ENCODE results near the gene HES7.

Gene HES7

DNA sequence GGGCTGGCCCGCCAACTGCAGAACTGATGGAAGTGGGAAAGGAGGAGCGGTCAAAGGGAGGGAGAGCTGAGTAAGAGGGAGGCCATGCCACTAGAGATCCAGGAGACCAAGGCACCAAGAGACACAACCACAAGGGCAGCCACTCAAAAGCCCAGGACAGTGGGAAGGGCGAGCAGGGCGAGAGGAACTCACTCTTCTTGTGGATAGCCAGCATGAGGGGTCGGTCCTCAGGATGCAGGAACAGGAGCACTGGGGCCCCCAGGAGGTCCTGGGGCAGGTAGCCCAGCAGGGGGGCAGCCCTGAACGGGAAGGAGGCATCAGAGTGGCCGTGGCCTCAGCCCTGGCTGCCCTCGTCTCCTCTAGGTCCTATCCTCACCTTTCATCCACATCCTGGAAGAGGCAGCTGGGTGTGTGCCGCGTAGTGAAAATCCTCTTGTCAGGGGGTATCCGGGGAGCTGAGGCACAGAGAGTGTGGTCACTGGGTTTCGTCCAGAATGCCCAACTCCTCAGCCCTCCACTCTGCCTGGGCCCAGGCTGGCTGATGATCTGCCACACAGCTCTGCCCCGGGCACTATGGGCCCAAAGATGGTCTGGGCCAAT, 24.0 kb upstream of the HES7 start:
- Histone ChIP-seq H2AFZ (ENCODE audit: low read length) (no peak overlapping the region), H3K27me3 (replicated peaks; ENCODE audit: insufficient read depth, low read length) (no peaks in the 10 kb centered on the region), H3K9me3 (replicated peaks; ENCODE audit: insufficient read depth, low read length) (no peaks in the 10 kb centered on the region), H4K20me1 (ENCODE audit: insufficient read depth, low read length) (no peaks in the 10 kb centered on the region), H3K4me2 (ENCODE audit: low read depth, low read length) (no peak overlapping the region), H3K79me2 (ENCODE audit: low read length) (peaks cover 26% of the 10 kb centered on the region), H3F3A (ENCODE audit: insufficient read depth, low read length) (peaks cover 8% of the 10 kb centered on the region), H3K27ac (ENCODE audit: low read length) (no peak overlapping the region), H3K4me1 (ENCODE audit: low read length) (peaks cover 13% of the 10 kb centered on the region), H3K4me3 (ENCODE audit: low read length) (no peak overlapping the region), H3K9me2 (replicated peaks; ENCODE audit: insufficient read depth, low read length) (no peaks in the 10 kb centered on the region), H3K9ac (ENCODE audit: low read length) (no peak overlapping the region), H3K36me3 (replicated peaks; ENCODE audit: insufficient read depth, low read length) (no peaks in the 10 kb centered on the region; the same call in 1 of the 2 replicates)
- DNase-seq = no peak
- TF ChIP-seq EZH2 (optimal IDR thresholded peaks at IDR 0.05; ENCODE audit: low read depth, low read length) (no peak), EZH2phosphoT487 (IDR thresholded peaks at IDR 0.05; ENCODE audit: low read length) (no peak)
- TF ChIP-seq, protein P1, sequence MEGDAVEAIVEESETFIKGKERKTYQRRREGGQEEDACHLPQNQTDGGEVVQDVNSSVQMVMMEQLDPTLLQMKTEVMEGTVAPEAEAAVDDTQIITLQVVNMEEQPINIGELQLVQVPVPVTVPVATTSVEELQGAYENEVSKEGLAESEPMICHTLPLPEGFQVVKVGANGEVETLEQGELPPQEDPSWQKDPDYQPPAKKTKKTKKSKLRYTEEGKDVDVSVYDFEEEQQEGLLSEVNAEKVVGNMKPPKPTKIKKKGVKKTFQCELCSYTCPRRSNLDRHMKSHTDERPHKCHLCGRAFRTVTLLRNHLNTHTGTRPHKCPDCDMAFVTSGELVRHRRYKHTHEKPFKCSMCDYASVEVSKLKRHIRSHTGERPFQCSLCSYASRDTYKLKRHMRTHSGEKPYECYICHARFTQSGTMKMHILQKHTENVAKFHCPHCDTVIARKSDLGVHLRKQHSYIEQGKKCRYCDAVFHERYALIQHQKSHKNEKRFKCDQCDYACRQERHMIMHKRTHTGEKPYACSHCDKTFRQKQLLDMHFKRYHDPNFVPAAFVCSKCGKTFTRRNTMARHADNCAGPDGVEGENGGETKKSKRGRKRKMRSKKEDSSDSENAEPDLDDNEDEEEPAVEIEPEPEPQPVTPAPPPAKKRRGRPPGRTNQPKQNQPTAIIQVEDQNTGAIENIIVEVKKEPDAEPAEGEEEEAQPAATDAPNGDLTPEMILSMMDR (IDR thresholded peaks at IDR 0.05; ENCODE audit: low read length) = no peak

DNA sequence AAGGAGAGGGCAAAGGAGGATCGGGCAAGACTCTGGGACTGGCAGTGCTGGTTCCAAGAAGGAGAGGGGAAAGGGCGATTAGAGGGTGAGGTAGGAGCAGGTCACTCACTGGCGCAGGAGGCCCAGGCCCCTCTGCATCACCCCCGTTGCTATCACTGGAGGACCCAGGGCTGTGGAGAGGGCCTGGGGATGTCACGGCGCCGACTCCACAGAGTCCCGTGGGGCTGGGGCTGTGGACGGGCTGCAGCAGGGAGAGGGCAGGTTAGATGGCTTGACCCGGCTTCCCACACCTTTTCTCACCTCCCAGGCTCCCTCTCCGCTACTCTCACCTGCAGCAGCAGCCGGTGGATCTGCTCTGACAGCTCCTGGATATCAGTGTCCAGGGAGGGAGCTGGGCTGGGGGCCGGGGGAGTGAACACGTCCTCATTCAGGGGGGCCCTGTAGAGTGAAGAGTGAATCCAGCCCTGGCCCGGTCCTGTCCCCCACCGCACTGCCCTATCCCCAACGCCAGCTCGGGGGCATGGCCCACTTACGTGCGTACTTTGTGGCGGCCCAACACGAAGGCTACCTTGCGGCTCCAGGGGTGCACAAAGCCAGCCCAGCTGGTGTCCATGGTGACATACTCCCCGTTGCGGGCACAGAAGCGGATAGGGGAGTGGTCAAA, 23.4 kb upstream of the HES7 start:
- peaks cover 8% of the 10 kb centered on the region for H3K4me1 ChIP-seq (ENCODE audit: low read length)
- no peak for DNase-seq

GRCh38 chr17:8146381-8147140, 22.7 kb upstream of the HES7 start:
- no peaks in the 10 kb centered on the region for H3K27me3 ChIP-seq (replicated peaks; ENCODE audit: insufficient read depth, low read length)
- no peaks in the 10 kb centered on the region for H3K9me2 ChIP-seq (replicated peaks; ENCODE audit: insufficient read depth, low read length)
- H3K4me3 ChIP-seq (ENCODE audit: low read length) = no peak overlapping the region
- no peak overlapping the region for H3K27ac ChIP-seq (ENCODE audit: low read length)
- no peaks in the 10 kb centered on the region; the same call in 1 of the 2 replicates for H3K36me3 ChIP-seq (replicated peaks; ENCODE audit: insufficient read depth, low read length)
- H3F3A ChIP-seq (ENCODE audit: insufficient read depth, low read length) = peaks cover 3% of the 10 kb centered on the region
- H3K4me2 ChIP-seq (ENCODE audit: low read depth, low read length) = no peak overlapping the region
- H3K9me3 ChIP-seq (replicated peaks; ENCODE audit: insufficient read depth, low read length) = no peaks in the 10 kb centered on the region
- peaks cover 21% of the 10 kb centered on the region for H3K79me2 ChIP-seq (ENCODE audit: low read length)
- peaks cover 8% of the 10 kb centered on the region for H3K4me1 ChIP-seq (ENCODE audit: low read length)
- TF ChIP-seq EZH2 (optimal IDR thresholded peaks at IDR 0.05; ENCODE audit: low read depth, low read length) (no peak), EZH2phosphoT487 (IDR thresholded peaks at IDR 0.05; ENCODE audit: low read length) (no peak)
- TF ChIP-seq, protein P1 (IDR thresholded peaks at IDR 0.05; ENCODE audit: low read length) = no peak
- H3K9ac ChIP-seq (ENCODE audit: low read length) = no peak overlapping the region
- no peaks in the 10 kb centered on the region for H4K20me1 ChIP-seq (ENCODE audit: insufficient read depth, low read length)
- H2AFZ ChIP-seq (ENCODE audit: low read length) = no peak overlapping the region
- no peak for DNase-seq

More for the DNA sequence above, 23.4 kb upstream of the HES7 start:
- Histone ChIP-seq H3K4me2 (ENCODE audit: low read depth, low read length) (no peak overlapping the region), H3K36me3 (replicated peaks; ENCODE audit: insufficient read depth, low read length) (no peaks in the 10 kb centered on the region; the same call in 1 of the 2 replicates), H3K27ac (ENCODE audit: low read length) (no peak overlapping the region), H4K20me1 (ENCODE audit: insufficient read depth, low read length) (no peaks in the 10 kb centered on the region), H3K9ac (ENCODE audit: low read length) (no peak overlapping the region), H2AFZ (ENCODE audit: low read length) (no peak overlapping the region), H3K4me3 (ENCODE audit: low read length) (no peak overlapping the region), H3F3A (ENCODE audit: insufficient read depth, low read length) (peaks cover 8% of the 10 kb centered on the region), H3K9me2 (replicated peaks; ENCODE audit: insufficient read depth, low read length) (no peaks in the 10 kb centered on the region), H3K79me2 (ENCODE audit: low read length) (peaks cover 26% of the 10 kb centered on the region), H3K27me3 (replicated peaks; ENCODE audit: insufficient read depth, low read length) (no peaks in the 10 kb centered on the region), H3K9me3 (replicated peaks; ENCODE audit: insufficient read depth, low read length) (no peaks in the 10 kb centered on the region)
- TF ChIP-seq, protein P1 (IDR thresholded peaks at IDR 0.05; ENCODE audit: low read length) = no peak
- TF ChIP-seq EZH2 (optimal IDR thresholded peaks at IDR 0.05; ENCODE audit: low read depth, low read length) = no peak
- TF ChIP-seq EZH2phosphoT487 (IDR thresholded peaks at IDR 0.05; ENCODE audit: low read length) = no peak

Data from MM.1S (cell line).